PFSK-1 (cell line): ENCODE data around the gene OR2V1.

Source experiments
- FOXP2 ChIP-seq: optimal IDR thresholded peaks from 2 replicates; pipeline ENCODE3; 2011; ENCODE audit warnings: borderline replicate concordance, control low read depth, inconsistent platforms; ENCODE audit not compliant: insufficient read depth; ENCODE audit errors: extremely low read length, extremely low read depth
- POLR2AphosphoS5 ChIP-seq: IDR thresholded peaks from 2 replicates; pipeline ENCODE4 v1.6.1; 2012; ENCODE audit warnings: low read depth, mild to moderate bottlenecking, control low read depth, low read length, moderate library complexity
- REST ChIP-seq, 2 experiments: IDR thresholded peaks; 2 replicates each; pipeline versions ENCODE4 v1.6.1 to v1.8.0; 2011 to 2012; ENCODE audit warnings: low read depth in 2 of 2, low read length in 2 of 2, control low read depth in 1 of 2, inconsistent platforms in 1 of 2, mild to moderate bottlenecking in 1 of 2, moderate library complexity in 1 of 2; ENCODE audit not compliant: insufficient read depth in 1 of 2
- SIN3A ChIP-seq: IDR thresholded peaks from 2 replicates; pipeline ENCODE4 v1.6.1; 2012; ENCODE audit warnings: mild to moderate bottlenecking, low read length, moderate library complexity, borderline replicate concordance; ENCODE audit not compliant: insufficient read depth
- TAF1 ChIP-seq: IDR thresholded peaks from 2 replicates; pipeline ENCODE4 v1.6.1; 2012; ENCODE audit warnings: low read length, control low read depth, borderline replicate concordance; ENCODE audit not compliant: insufficient read depth

OR2V1 gene

GRCh38 chr5:181076920-181077319 lies 54.0 kb downstream of the OR2V1 start:
- TF ChIP-seq TAF1 (no peak), POLR2AphosphoS5 (no peak), FOXP2 (no peak), REST (IDR thresholded peaks at IDR 0.05; ENCODE audit: insufficient read depth in 1 of 2, low read depth in 2 of 2, low read length in 2 of 2) (no peak), SIN3A (no peak)
